PC-9 (cell line): ENCODE data around the gene RPS15.

Experiments
- CTCF ChIP-seq: fragments of 200-600 bp; sonication (generic); conservative IDR thresholded peaks from 2 replicates; pipeline ENCODE4 v1.6.1; 2017; ENCODE audit warnings: mixed run types, antibody characterized with exemption, mild to moderate bottlenecking, moderate library complexity
- EZH2 ChIP-seq: fragments of 200-600 bp; sonication (generic); IDR thresholded peaks from 2 replicates; pipeline ENCODE4 v1.8.0; 2017; ENCODE audit warnings: antibody characterized with exemption, low read depth

- no peak for TF ChIP-seq EZH2
- TF ChIP-seq CTCF = no peak
Observed at GRCh38 chr19:1465191-1466016, 27.2 kb downstream of the RPS15 start.
